Keratinocyte (primary cell): ENCODE measurements around the gene ANKRD40. TPM values are rescaled to one million over a fixed set of nuclear protein-coding genes. Genes with fewer than 3 reads are reported as not detected.

Experiments used
- DNase-seq: peaks from one replicate; pipeline ENCODE4 v3.0.0-alpha.2; 2011; ENCODE audit warnings: low read depth, missing footprints, low spot score
- FAIRE-seq: peaks from 2 replicates; lab custom pipeline; 2011; peaks lifted over from hg19 to GRCh38; lab: Jason Lieb, UNC
- H2AFZ ChIP-seq: 2 replicates; pipeline ENCODE4 v1.6.0; 2012; ENCODE audit warnings: low read length, control low read depth, inconsistent platforms; ENCODE audit not compliant: control insufficient read depth
- H3K27ac ChIP-seq: 2 replicates; pipeline ENCODE4 v1.5.1; 2011; ENCODE audit warnings: low read length; ENCODE audit not compliant: control insufficient read depth, insufficient read depth
- H3K27me3 ChIP-seq: 3 replicates; pipeline ENCODE4 v1.6.0; 2011; ENCODE audit warnings: low read length; ENCODE audit not compliant: control insufficient read depth, insufficient read depth; ENCODE audit errors: extremely low read depth
- H3K36me3 ChIP-seq, 2 experiments: 2 replicates in 1 of 2; 3 replicates in 1 of 2; pipeline ENCODE4 v1.5.1; 2011; ENCODE audit warnings: low read length in 2 of 2, mild to moderate bottlenecking in 1 of 2; ENCODE audit not compliant: control insufficient read depth in 2 of 2, insufficient read depth in 2 of 2; ENCODE audit errors: extremely low read depth in 1 of 2
- H3K4me1 ChIP-seq: 3 replicates; pipeline ENCODE4 v1.5.1; 2011; ENCODE audit warnings: low read length; ENCODE audit not compliant: control insufficient read depth, insufficient read depth; ENCODE audit errors: extremely low read depth
- H3K4me2 ChIP-seq: 3 replicates; pipeline ENCODE4 v1.6.0; 2011; ENCODE audit warnings: low read depth, low read length; ENCODE audit not compliant: control insufficient read depth, insufficient read depth; ENCODE audit errors: extremely low read depth
- H3K4me3 ChIP-seq, 3 experiments: fragments of 200-600 bp in 1 of 3; sonication (generic) in 1 of 3; 2 replicates in 2 of 3; 3 replicates in 1 of 3; pipeline ENCODE4 v1.5.1; 2011 to 2016; ENCODE audit warnings: low read length in 3 of 3, mild to moderate bottlenecking in 3 of 3, control low read depth in 2 of 3, inconsistent platforms in 1 of 3, low read depth in 1 of 3, mixed read lengths in 1 of 3, mixed run types in 1 of 3, moderate library complexity in 1 of 3; ENCODE audit not compliant: control insufficient read depth in 2 of 3, insufficient read depth in 2 of 3; ENCODE audit errors: extremely low read depth in 1 of 3
- H3K79me2 ChIP-seq: 2 replicates; pipeline ENCODE4 v1.6.0; 2012; ENCODE audit warnings: low read length; ENCODE audit not compliant: control insufficient read depth, insufficient read depth
- H3K9ac ChIP-seq: 3 replicates; pipeline ENCODE4 v1.6.0; 2011; ENCODE audit warnings: low read length; ENCODE audit not compliant: control insufficient read depth, insufficient read depth; ENCODE audit errors: extremely low read depth
- H3K9me1 ChIP-seq: 3 replicates; pipeline ENCODE4 v1.6.0; 2011; ENCODE audit warnings: low read length; ENCODE audit not compliant: control insufficient read depth, insufficient read depth; ENCODE audit errors: extremely low read depth
- H3K9me3 ChIP-seq: 2 replicates; pipeline ENCODE4 v1.5.1; 2012; ENCODE audit warnings: low read depth, low read length; ENCODE audit not compliant: control insufficient read depth
- H4K20me1 ChIP-seq: 3 replicates; pipeline ENCODE4 v1.6.0; 2011; ENCODE audit warnings: low read length; ENCODE audit not compliant: control insufficient read depth, insufficient read depth; ENCODE audit errors: extremely low read depth
- EZH2 ChIP-seq: IDR thresholded peaks from one replicate; pipeline ENCODE4 v1.6.1; 2012; ENCODE audit warnings: inconsistent platforms, mild to moderate bottlenecking, low read length, moderate library complexity
- dilution Hi-C: fragments of 300-500 bp; cut with MboI; formaldehyde crosslinking; loops from one replicate; pipeline ENCODE4 v1.7.0; 2020; ENCODE audit warnings: low sequenced_read_pairs; ENCODE audit not compliant: extremely low pct_ligation_motif_present
- polyA plus RNA-seq, 5 experiments: library from polyadenylated mRNA; depleted of rRNA in 3 of 5; stranded (reverse) in 3 of 5; stranded (forward) in 1 of 5; unstranded in 1 of 5; fragments of >200 nt; gene quantifications; 1 replicate in 1 of 5; 2 replicates in 3 of 5; 3 replicates in 1 of 5; pipeline versions ENCODE4 v1.2.1 to v1.2.3, GENCODE V29; 2011 to 2012; ENCODE audit warnings: missing spikeins in 2 of 5, low read depth in 1 of 5, low replicate concordance in 1 of 5
- TF ChIP-seq, protein P1 (sequence below), 3 experiments: IDR thresholded peaks in 1 of 3; conservative IDR thresholded peaks in 1 of 3; optimal IDR thresholded peaks in 1 of 3; 2 replicates in 2 of 3; 3 replicates in 1 of 3; pipeline versions ENCODE3 to v1.5.1; 2011; ENCODE audit warnings: low read length in 3 of 3, mild to moderate bottlenecking in 3 of 3, moderate library complexity in 2 of 3, control low read depth in 1 of 3, inconsistent platforms in 1 of 3; ENCODE audit not compliant: insufficient read depth in 2 of 3; ENCODE audit errors: extremely low read depth in 1 of 3

Gene ANKRD40
- polyA plus RNA-seq, 1 donor (not counting 4 experiments of a cell fraction or from before 2014, with no cell fraction given), result 32.7 TPM

DNA sequence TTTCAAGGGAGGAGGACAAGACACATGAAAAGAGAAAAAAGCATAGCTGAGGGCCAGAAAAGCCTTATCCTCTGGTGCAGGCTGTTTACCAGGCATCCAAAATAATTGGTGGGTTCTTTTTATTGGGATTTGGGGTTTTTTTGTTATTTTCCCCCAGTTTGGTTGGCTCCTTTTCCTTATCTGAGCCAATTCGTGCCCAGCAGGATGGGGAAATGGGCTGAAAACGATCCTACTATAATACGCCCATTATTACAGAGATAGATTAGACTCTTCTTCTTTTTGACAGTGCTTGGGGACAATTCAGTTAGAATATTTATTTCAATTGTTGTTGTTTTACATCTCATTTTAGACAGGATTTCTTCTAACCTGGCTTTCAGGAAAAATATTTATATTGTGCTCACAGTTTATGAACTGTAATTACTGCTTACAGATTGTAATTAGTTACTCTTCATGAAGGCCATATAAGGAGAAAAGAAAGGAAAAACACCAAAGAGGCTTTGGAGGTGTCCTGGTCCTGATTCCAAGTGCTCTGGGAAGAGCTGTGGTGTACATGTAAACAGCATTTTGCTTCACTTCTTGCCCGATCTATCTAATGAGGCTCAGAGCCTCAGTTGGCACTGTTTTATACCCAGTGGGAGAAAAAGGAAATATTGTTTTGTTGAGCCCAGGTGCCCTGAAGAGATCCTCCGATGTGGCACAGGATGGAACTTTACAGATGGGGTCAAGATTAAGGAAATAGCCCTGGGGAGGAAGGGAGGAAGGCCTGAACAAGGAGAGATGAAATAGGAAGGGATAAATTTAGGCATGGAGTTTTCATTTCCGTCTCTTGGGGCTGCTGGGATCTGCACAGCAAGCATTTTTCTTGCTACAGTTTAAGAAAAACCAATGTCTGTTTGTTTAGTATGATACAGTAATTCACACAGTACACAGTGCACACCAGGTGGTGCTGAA is 611 bp upstream of the ANKRD40 start:
- Histone ChIP-seq H3K27ac (peak overlapping the region; percentile 96), H3K9me1 (no peaks in the 10 kb centered on the region), H3K4me1 (peaks cover 12% of the 10 kb centered on the region), H3K9me3 (no peaks in the 10 kb centered on the region), H3K4me3 (peak overlapping the region; percentile 64 to 80 (median 79)), H3K36me3 (peaks cover 5 to 7% of the 10 kb centered on the region in 2 experiments), H3K4me2 (peak overlapping the region; percentile 81), H4K20me1 (no peaks in the 10 kb centered on the region), H3K27me3 (no peaks in the 10 kb centered on the region), H2AFZ (peak overlapping the region; percentile 83), H3K9ac (peak overlapping the region; percentile 95), H3K79me2 (peaks cover 38% of the 10 kb centered on the region)
- DNase-seq (no peak), FAIRE-seq (no peak)
- dilution Hi-C loops, result no loop called here
- no peak for TF ChIP-seq EZH2
- TF ChIP-seq, protein P1, sequence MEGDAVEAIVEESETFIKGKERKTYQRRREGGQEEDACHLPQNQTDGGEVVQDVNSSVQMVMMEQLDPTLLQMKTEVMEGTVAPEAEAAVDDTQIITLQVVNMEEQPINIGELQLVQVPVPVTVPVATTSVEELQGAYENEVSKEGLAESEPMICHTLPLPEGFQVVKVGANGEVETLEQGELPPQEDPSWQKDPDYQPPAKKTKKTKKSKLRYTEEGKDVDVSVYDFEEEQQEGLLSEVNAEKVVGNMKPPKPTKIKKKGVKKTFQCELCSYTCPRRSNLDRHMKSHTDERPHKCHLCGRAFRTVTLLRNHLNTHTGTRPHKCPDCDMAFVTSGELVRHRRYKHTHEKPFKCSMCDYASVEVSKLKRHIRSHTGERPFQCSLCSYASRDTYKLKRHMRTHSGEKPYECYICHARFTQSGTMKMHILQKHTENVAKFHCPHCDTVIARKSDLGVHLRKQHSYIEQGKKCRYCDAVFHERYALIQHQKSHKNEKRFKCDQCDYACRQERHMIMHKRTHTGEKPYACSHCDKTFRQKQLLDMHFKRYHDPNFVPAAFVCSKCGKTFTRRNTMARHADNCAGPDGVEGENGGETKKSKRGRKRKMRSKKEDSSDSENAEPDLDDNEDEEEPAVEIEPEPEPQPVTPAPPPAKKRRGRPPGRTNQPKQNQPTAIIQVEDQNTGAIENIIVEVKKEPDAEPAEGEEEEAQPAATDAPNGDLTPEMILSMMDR (optimal IDR thresholded peaks at IDR 0.05 in 1 of 3, IDR thresholded peaks at IDR 0.05 in 1 of 3, conservative IDR thresholded peaks at IDR 0.05 in 1 of 3; ENCODE audit: extremely low read depth in 1 of 3, insufficient read depth in 2 of 3, low read length in 3 of 3), result no peak

DNA sequence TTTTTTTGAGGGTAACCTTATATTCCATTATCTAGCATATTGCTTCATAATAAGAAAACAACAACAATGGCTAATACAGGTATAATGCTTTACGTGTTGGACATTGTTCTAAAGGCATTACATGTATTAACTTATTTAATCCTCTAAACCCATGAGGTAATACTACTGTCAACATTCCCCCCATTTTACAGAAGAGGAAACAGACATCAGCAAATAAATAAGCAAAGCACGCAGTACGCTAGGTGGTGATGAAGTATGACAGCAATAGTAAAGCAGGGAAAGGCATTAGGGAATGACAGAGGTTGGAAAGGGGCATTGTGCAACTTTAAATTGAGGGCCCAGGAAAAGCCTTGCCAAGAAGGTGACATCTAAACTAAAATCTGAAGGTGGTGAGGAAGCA is 4.6 kb downstream of the ANKRD40 start:
- Histone ChIP-seq H3K4me2 (no peak overlapping the region), H3K27ac (no peak overlapping the region), H2AFZ (no peak overlapping the region), H4K20me1 (no peaks in the 10 kb centered on the region), H3K4me3 (no peak overlapping the region), H3K36me3 (peaks cover 11 to 27% of the 10 kb centered on the region in 2 experiments), H3K9ac (no peak overlapping the region), H3K79me2 (peaks cover 59% of the 10 kb centered on the region), H3K27me3 (no peaks in the 10 kb centered on the region), H3K9me1 (no peaks in the 10 kb centered on the region), H3K4me1 (peaks cover 6% of the 10 kb centered on the region), H3K9me3 (no peaks in the 10 kb centered on the region)
- dilution Hi-C loops, result no loop called here
- FAIRE-seq, result no peak
- TF ChIP-seq EZH2, result no peak
- TF ChIP-seq, protein P1 (optimal IDR thresholded peaks at IDR 0.05 in 1 of 3, IDR thresholded peaks at IDR 0.05 in 1 of 3, conservative IDR thresholded peaks at IDR 0.05 in 1 of 3; ENCODE audit: extremely low read depth in 1 of 3, insufficient read depth in 2 of 3, low read length in 3 of 3), result no peak
- no peak for DNase-seq
